NOMO-1 treated with dmso at 0.1 percent for 144 hours (cell line): ENCODE data around the gene KRTAP17-1.
A peak's percentile ranks its signal among the peaks of the same experiment; 100 is the strongest.
"Not testable (repeated sequence)": the region's sequence is repeated elsewhere in the genome, so short reads cannot be mapped to it uniquely, and the experiment has no call there.

ENCODE experiments used
- DNase-seq: peaks from one replicate; lab custom pipeline; 2025; ENCODE audit not compliant: unreplicated experiment; lab: John Stamatoyannopoulos, UW

KRTAP17-1 gene

GRCh38 chr17:41315204-41315794 lies at the start of gene KRTAP17-1:
Gene KRTAP17-1, minus strand, starts transcription at chr17:41315710. Its CDS starts 60 bp downstream, at chr17:41315650.
- DNase-seq: no peak

DNA sequence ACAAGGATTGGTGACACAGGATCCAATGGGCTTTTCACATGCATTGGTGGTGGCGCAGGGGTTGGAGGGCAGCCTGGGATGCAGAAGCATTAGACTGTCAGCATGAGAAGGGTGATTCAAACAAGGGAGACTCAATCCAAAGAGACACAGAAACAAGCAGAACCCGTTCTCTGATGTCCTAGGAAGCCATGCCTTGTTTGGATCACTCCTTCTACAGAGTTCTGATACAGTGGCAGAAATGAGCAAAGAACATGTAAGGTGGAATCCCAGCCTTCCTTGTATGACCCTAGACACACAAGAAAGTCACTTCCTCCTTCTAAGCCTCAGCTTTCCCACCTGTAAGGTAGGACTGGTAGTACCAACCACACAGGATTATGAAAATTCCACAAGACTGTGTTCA lies 48.4 kb upstream of the KRTAP17-1 start:
- no peak for DNase-seq

GRCh38 chr17:41360296-41360995 lies 44.9 kb upstream of the KRTAP17-1 start:
- no peak for DNase-seq

GRCh38 chr17:41354536-41354935 lies 39.0 kb upstream of the KRTAP17-1 start:
- DNase-seq: peak; percentile 67

- DNase-seq: no peak
Measured at GRCh38 chr17:41352597-41353366, 37.3 kb upstream of the KRTAP17-1 start.

DNA sequence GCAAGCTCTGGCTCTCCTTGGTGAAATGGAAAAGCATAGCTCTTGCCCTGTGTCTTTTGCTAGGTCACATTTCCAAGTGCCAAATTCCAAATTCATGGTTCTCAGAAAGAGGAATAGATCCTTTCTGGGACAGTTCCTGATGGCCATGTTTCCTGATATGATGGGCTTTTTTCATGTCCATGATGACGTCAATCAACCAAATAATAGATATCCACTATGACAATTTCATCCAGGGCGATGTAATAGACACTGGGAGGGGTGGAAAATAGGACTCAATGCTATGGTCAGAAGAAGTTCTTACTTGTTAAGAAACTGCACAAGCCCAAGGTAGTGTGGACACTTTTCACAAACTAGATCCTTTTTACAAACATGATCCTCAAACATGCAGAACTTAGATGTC lies 35.7 kb upstream of the KRTAP17-1 start:
- no peak for DNase-seq

DNA sequence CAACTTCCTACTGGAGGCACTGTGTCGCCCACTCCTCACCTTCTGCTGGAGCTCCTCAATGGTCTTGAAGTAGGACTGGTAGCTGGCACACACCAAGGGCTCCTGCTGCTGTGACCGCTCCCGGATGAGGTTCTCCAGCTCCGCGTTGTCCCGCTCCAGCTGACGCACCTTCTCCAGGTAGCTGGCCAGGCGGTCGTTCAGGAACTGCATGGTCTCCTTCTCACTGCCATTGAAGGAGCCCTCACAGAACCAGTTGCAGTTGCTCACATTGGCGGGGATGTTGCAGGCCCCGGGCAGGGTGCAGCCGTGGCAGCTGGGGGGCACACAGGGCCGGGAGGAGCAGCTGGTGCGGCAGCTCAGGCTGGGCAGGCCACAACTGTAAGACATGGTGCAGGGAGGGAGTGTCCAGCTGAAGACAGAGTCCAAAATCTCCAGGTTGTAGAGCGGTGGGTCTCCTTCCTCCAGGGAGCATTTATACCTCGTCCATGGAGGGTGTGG lies 34.9 kb upstream of the KRTAP17-1 start, which contains the start of gene KRT33A:
Gene KRT33A, minus strand, starts transcription at position 448 of the 498 bp plus-strand sequence. Its CDS starts 61 bp downstream, at position 387.
- not testable (repeated sequence) for DNase-seq

DNA sequence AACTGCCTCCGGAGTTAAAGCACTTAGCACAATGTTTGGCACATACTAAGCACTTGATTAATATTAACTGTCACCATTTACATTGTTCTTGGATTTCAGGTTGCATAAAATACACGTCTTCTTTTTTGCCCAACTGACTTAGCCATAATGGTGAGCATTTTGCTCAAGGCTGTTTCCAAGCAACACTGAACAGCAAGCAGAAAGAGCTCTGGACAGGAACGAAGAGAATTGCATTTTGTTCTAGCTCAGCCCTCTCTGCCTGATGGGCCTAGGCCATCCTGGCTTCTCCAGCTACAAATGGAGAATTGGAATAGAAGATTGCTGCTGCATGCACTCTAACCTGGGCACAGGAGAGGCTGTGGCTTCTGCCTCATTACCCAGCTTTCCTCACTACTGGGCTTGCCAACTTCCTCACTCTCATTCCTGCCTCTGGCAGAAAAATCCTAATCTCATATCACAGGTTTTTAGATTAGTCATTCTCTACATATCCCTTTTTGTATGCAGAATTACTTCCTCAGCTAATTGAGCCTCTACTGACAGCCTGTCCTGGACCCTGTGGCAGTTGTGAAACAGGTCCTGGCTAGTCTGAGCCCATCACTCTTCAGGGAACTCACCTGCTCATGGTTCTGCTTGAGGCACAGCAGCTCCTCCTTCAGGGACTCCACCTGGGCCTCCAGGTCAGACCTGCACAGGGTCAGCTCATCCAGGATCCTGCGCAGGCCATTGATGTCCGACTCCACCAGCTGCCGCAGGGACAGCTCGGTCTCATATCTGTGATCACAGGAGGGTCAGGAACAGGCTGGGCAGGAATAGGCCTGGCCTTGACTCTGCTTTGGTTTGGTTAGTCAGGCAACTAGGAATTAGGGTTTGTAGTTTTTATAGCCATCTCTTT lies 32.6 kb upstream of the KRTAP17-1 start:
- DNase-seq: no peak

GRCh38 chr17:41346421-41346820 lies 30.9 kb upstream of the KRTAP17-1 start:
- DNase-seq: not testable (repeated sequence)

GRCh38 chr17:41345992-41346391 lies 30.5 kb upstream of the KRTAP17-1 start:
- no peak for DNase-seq

DNA sequence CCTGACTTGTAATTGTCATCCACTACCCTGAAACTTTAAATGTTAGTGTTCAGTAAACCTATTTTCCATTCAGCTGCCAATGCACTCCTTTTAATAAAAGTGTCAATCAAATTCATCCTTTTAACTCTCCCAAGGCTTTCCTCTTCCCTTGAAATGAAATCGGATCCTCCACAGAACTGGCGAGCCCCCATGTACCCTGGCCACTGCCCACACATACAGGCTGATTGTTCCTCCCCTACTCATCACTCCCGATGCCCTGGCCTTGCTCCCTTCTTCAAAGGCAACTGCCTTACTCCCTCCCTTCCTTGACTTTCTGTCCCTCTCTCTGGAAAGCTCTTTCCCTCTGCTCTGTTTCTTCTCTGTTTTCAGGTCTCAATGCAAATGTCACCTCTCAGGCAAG lies 27.5 kb upstream of the KRTAP17-1 start:
- DNase-seq: no peak

DNA sequence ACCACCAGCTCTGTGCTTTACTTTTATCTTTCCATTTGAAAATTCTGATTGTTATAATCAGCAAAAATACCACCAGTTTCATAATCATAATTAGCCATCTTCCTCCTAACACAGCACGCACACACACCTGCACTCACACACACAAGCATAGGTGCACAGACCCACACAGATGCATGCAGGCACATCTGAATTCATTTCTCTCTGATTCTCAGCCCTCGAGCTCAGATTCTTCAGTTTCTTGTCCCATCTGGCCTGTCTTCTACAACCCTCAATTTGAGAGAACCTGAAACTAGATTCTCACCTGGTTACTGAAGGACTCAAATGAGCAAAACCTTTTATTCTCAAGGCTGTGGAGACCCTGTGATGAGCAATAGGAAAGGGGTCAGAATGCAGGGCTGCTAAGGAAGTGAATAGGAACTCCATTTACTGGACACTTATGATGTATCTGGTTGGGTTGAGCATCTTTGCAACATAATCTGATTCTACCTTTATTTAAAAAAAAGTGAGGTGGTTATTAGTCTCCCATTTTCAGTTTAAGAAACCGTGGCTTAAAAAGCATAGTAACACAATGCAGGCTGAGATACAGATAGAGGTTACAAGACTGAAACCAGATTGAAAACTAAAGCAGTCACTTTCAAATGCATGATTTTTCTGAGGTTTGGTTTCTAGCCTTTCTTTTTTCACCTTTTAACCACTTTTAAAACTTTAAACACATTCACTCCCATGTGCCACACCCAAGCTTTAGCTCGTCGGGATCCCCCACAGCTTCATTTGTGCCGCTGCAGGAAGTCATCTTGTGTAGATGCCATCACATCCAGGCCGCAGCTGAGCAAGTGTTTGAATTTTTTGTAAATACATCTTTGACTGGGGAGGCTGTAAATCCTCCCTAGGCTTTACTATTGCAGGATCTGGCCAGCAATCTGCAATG lies 25.7 kb upstream of the KRTAP17-1 start:
- DNase-seq: no peak

DNA sequence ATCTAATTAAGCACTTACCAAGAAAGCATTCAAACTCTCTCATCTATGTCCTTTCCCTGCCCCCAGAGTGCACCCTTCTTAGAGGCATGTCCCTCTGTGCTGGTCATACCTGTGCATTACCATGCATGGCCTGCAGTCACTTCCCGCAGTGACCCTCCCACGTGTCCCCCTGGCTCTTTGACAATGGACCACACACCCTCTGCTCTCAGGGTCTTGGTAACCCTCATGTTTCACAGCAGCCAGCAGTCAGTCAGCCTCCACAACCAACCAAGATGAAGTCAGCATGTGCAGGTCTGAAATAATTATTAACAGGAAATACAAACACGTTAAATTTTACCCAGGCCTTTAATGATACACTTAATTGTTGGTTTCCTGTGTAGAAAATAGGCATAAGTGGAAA lies 25.0 kb upstream of the KRTAP17-1 start:
- DNase-seq: no peak

- DNase-seq: no peak
Measured at GRCh38 chr17:41339571-41340172, 24.2 kb upstream of the KRTAP17-1 start.

GRCh38 chr17:41338961-41339485 lies 23.5 kb upstream of the KRTAP17-1 start:
- peak; percentile 29 for DNase-seq

DNA sequence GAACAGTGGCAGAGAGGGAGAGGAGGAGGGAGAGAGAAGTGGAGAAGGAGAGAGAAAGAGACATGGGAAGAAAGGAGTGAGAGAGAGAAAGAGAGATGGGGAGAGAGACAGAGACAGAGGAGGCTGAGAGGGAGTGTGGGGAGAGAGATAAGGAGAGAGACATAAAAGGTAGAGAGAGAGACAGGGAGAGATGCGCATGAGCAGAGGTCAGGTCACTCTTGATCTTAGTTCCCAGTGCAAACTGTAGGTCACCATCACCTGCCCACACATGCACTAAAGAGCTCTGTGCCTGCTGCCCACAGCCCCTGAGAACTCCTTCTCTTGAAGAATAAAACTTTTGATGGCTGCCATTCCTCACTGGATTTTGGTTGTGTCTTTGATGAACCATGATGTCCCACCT lies 20.2 kb upstream of the KRTAP17-1 start:
- no peak for DNase-seq

GRCh38 chr17:41334385-41335305 lies 19.1 kb upstream of the KRTAP17-1 start:
- DNase-seq: no peak

- no peak for DNase-seq
Measured at GRCh38 chr17:41333836-41334235, 18.3 kb upstream of the KRTAP17-1 start.
